Neural cell (in vitro differentiated cells): ENCODE data around the gene GRHL3. TPM values are rescaled to one million over a fixed set of nuclear protein-coding genes. Genes with fewer than 3 reads are reported as not detected.

Source experiments
- H2AFZ ChIP-seq: fragments of 200-600, 300-800 bp; sonication (generic), shearing (Covaris generic); 2 replicates; pipeline ENCODE4 v1.6.0; 2014; ENCODE audit warnings: low read depth, mild to moderate bottlenecking, antibody characterized with exemption, low read length, moderate library complexity
- H3F3A ChIP-seq: fragments of 200-600 bp; shearing (Covaris generic); 2 replicates; pipeline ENCODE4 v1.6.1; 2016; ENCODE audit warnings: mild to moderate bottlenecking, moderate library complexity, mixed read lengths, antibody characterized with exemption, low read length; ENCODE audit not compliant: insufficient read depth, poor library complexity, severe bottlenecking
- H3K27ac ChIP-seq: fragments of 200-600, 300-800 bp; sonication (generic), shearing (Covaris generic); 2 replicates; pipeline ENCODE4 v1.5.1; 2014; ENCODE audit warnings: mild to moderate bottlenecking, low read length, moderate library complexity
- H3K27me3 ChIP-seq: fragments of 300-800, 200-600 bp; sonication (generic), shearing (Covaris generic); 2 replicates; pipeline ENCODE4 v1.6.0; 2014; ENCODE audit warnings: mild to moderate bottlenecking, low read depth, low read length, moderate library complexity; ENCODE audit not compliant: insufficient read depth
- H3K36me3 ChIP-seq: fragments of 300-800, 200-600 bp; sonication (generic), shearing (Covaris generic); 2 replicates; pipeline ENCODE4 v1.5.1; 2014; ENCODE audit warnings: mild to moderate bottlenecking, antibody characterized with exemption, low read length, moderate library complexity; ENCODE audit not compliant: insufficient read depth
- H3K4me2 ChIP-seq: fragments of 300-800, 200-600 bp; sonication (generic), shearing (Covaris generic); 2 replicates; pipeline ENCODE4 v1.6.0; 2014; ENCODE audit warnings: mild to moderate bottlenecking, low read length
- H3K4me3 ChIP-seq: fragments of 300-800, 200-600 bp; sonication (generic), shearing (Covaris generic); 2 replicates; pipeline ENCODE4 v1.5.1; 2014; ENCODE audit warnings: mild to moderate bottlenecking, low read length, moderate library complexity
- H3K79me2 ChIP-seq: fragments of 200-600 bp; shearing (Covaris generic); replicated peaks from 2 replicates; pipeline ENCODE4 v1.6.0; 2014; ENCODE audit warnings: mild to moderate bottlenecking, low read length, moderate library complexity; ENCODE audit not compliant: insufficient read depth
- H3K9ac ChIP-seq: fragments of 300-800, 200-600 bp; sonication (generic), shearing (Covaris generic); 2 replicates; pipeline ENCODE4 v1.6.1; 2016; ENCODE audit warnings: mild to moderate bottlenecking, low read length, mixed read lengths
- H3K9me2 ChIP-seq: fragments of 200-600 bp; shearing (Covaris generic); 2 replicates; pipeline ENCODE4 v1.6.1; 2016; ENCODE audit warnings: mild to moderate bottlenecking, low read length, mixed read lengths; ENCODE audit not compliant: insufficient read depth
- H3K9me3 ChIP-seq: fragments of 200-600, 300-800 bp; sonication (generic), shearing (Covaris generic); 2 replicates; pipeline ENCODE4 v1.6.1; 2016; ENCODE audit warnings: mild to moderate bottlenecking, mixed run types, low read length, moderate library complexity, mixed read lengths
- H4K20me1 ChIP-seq: fragments of 200-600 bp; shearing (Covaris generic); 2 replicates; pipeline ENCODE4 v1.6.1; 2016; ENCODE audit warnings: mild to moderate bottlenecking, mixed run types; ENCODE audit not compliant: insufficient read depth
- CTCF ChIP-seq: fragments of 450-650 bp; IDR thresholded peaks from 2 replicates; pipeline ENCODE4 v1.5.1; 2014; ENCODE audit warnings: antibody characterized with exemption, mild to moderate bottlenecking, moderate library complexity; ENCODE audit not compliant: poor library complexity, severe bottlenecking
- EP300 ChIP-seq: fragments of 450-650 bp; conservative IDR thresholded peaks from 2 replicates; pipeline ENCODE4 v1.6.1; 2014; ENCODE audit warnings: antibody characterized with exemption, mild to moderate bottlenecking, moderate library complexity; ENCODE audit not compliant: poor library complexity, severe bottlenecking
- EZH2 ChIP-seq: fragments of 200-600, 300-800 bp; shearing (Covaris generic), sonication (generic); IDR thresholded peaks from 2 replicates; pipeline ENCODE4 v1.6.1; 2014; ENCODE audit warnings: antibody characterized with exemption, low read length, borderline replicate concordance, mild to moderate bottlenecking; ENCODE audit not compliant: insufficient read depth, poor library complexity, severe bottlenecking
- MXI1 ChIP-seq: fragments of 450-650 bp; conservative IDR thresholded peaks from 2 replicates; pipeline ENCODE4 v1.6.1; 2014; ENCODE audit warnings: antibody characterized with exemption, mild to moderate bottlenecking; ENCODE audit not compliant: poor library complexity, severe bottlenecking
- POLR2AphosphoS5 ChIP-seq: IDR thresholded peaks from 2 replicates; pipeline ENCODE4 v1.6.1; 2012
- RAD21 ChIP-seq: fragments of 450-650 bp; conservative IDR thresholded peaks from 2 replicates; pipeline ENCODE4 v1.6.1; 2014; ENCODE audit warnings: antibody characterized with exemption, mild to moderate bottlenecking, moderate library complexity
- REST ChIP-seq: IDR thresholded peaks from 2 replicates; pipeline ENCODE4 v1.6.1; 2012; ENCODE audit warnings: borderline replicate concordance
- SMC3 ChIP-seq: fragments of 450-650 bp; conservative IDR thresholded peaks from 2 replicates; pipeline ENCODE4 v1.6.1; 2014; ENCODE audit warnings: antibody characterized with exemption, mild to moderate bottlenecking, moderate library complexity; ENCODE audit not compliant: poor library complexity
- TAF1 ChIP-seq: IDR thresholded peaks from 2 replicates; pipeline ENCODE4 v1.6.1; 2012; ENCODE audit warnings: low read depth
- polyA plus RNA-seq: library from polyadenylated mRNA; depleted of rRNA; stranded (reverse); fragments of >200 nt; gene quantifications from 2 replicates; pipeline ENCODE4 v1.2.3, GENCODE V29; 2014

Gene GRHL3
- polyA plus RNA-seq, 1 donor from 2014 or later: not detected

- H2AFZ ChIP-seq: no peak overlapping the region
- no peak overlapping the region for H3K27ac ChIP-seq
- no peaks in the 10 kb centered on the region for H3K9me3 ChIP-seq
- no peaks in the 10 kb centered on the region for H3K9me2 ChIP-seq
- no peaks in the 10 kb centered on the region for H3K79me2 ChIP-seq
- no peaks in the 10 kb centered on the region for H3F3A ChIP-seq
- H4K20me1 ChIP-seq: no peaks in the 10 kb centered on the region
- no peak overlapping the region for H3K4me2 ChIP-seq
- no peaks in the 10 kb centered on the region for H3K27me3 ChIP-seq
- H3K9ac ChIP-seq: no peak overlapping the region
- H3K36me3 ChIP-seq: no peaks in the 10 kb centered on the region
- no peak overlapping the region for H3K4me3 ChIP-seq
- TF ChIP-seq SMC3: no peak
- TF ChIP-seq RAD21: no peak
- TF ChIP-seq POLR2AphosphoS5: no peak
- no peak for TF ChIP-seq CTCF
- no peak for TF ChIP-seq MXI1
- no peak for TF ChIP-seq EP300
- TF ChIP-seq TAF1: no peak
- no peak for TF ChIP-seq EZH2
- TF ChIP-seq REST: no peak
Measured at GRCh38 chr1:24360681-24361080, 41.5 kb downstream of the GRHL3 start.

GRCh38 chr1:24361811-24362210, 42.7 kb downstream of the GRHL3 start:
- Histone ChIP-seq H3K9ac (no peak overlapping the region), H3K4me2 (no peak overlapping the region), H3K9me3 (no peaks in the 10 kb centered on the region), H3K27ac (no peak overlapping the region), H3F3A (no peaks in the 10 kb centered on the region), H3K4me3 (no peak overlapping the region), H3K9me2 (no peaks in the 10 kb centered on the region), H3K27me3 (no peaks in the 10 kb centered on the region), H3K79me2 (no peaks in the 10 kb centered on the region), H4K20me1 (no peaks in the 10 kb centered on the region), H3K36me3 (no peaks in the 10 kb centered on the region), H2AFZ (no peak overlapping the region)
- TF ChIP-seq EP300 (no peak), SMC3 (no peak), CTCF (no peak)
